ENCODE results near the gene CD3G.
"Not testable (repeated sequence)": the region's sequence is repeated elsewhere in the genome, so short reads cannot be mapped to it uniquely, and the experiment has no call there.

The CD3G gene

DNA sequence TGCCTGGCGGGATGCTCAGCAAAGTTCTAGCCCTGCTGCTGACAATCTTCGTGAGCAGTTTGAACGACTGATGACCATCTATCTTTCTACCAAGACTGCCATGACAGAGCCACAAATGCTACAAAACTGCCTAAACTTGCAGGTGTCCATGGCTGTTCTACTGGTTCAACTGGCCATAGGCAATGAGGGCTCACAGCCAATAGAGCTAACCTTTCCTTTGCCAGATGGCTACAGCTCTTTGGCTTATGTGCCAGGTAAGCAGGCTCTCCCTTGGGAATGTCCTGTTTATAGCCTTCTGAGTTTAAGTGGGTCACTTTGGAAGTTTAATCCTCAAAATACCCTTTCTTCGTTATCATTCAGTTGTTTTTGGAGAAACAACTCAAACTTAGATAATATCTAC, 35.4 kb downstream of the CD3G start:
- no peak for DNase-seq (ENCODE audit: low read depth in 2 of 2)

DNA sequence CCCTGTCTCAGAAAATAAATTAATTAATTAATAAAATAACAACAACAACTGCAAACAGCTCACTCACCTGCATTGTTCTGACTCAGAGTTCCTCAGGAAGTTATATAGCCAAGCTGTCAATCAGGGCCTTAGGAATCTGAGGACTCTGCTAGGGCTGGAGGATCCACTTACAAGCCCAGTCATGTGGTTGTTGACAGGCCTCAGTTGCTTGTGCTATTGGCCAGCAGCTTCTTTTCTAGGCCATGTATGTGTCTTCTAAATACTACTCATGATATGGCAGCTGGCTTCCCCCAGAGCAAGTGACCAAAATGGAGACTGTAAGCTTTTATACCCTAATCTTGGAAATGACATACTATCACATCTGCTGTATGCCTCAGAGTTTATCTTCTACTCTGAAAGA, 36.4 kb downstream of the CD3G start:
- DNase-seq (ENCODE audit: low read depth in 2 of 2), result no peak

DNA sequence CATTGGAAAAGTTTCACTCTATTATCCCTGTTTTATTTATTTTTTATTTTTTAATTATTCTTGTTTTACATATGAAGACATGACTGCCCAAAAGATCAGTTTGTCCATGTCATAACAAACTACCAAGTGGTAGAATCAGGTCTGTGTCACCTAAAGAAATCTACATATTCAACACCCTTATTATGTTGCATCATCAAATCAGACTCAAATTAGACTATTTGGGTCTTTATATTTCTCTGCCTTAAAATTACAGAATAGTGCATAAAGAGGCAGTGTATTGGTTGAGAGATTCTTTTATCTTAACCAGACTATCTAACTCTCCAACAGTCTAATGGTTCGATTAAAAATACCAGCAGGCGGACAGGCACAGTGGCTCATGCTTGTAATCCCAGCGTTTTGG, 38.8 kb downstream of the CD3G start:
- no peak for DNase-seq (ENCODE audit: low read depth in 2 of 2)

GRCh38 chr11:118383657-118384056, 39.5 kb downstream of the CD3G start:
- DNase-seq (ENCODE audit: low read depth in 2 of 2), result no peak

GRCh38 chr11:118396097-118396501, 52.0 kb downstream of the CD3G start:
- no peak for DNase-seq (ENCODE audit: low read depth in 2 of 2)

GRCh38 chr11:118397448-118397847, 53.3 kb downstream of the CD3G start:
- DNase-seq (ENCODE audit: low read depth in 2 of 2), result no peak

DNA sequence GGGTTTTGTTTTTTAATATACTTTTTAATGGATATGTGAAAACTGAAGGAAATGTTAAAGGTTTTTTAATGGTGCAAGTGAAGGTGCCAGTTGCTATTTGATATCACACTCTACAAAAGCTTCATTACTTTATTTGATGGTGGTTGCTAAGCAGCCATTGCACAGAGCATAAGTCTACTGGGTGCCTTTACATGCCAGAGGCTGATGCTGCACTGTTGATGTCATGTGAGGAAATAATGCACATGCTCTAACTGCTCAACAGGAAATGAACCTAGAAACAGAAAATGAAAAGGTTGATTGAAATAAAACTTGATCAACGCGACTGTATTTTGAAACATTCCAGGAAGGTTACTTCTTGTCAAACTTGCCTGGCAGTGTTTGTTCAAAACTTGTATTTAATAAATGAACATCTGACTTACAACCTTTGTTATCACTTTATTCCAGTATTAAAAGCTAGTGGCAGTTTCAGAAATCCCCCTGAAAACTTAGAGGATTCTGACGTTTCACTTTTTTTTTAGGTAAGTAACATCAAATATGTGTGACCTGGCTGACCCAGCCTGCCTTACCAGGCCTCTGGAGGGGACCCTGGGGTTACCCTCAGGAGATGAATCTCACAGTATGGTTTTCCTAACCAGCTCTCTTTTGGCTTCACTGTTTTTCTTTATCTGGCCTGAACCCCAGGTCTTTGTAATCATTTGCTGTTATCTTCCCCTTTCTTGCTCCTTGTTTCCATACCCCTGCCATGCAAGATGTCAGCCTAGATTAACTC, 54.8 kb downstream of the CD3G start:
- DNase-seq (ENCODE audit: low read depth in 2 of 2), result peak in 1 of 2 donors; percentile 4

GRCh38 chr11:118401151-118401879, 57.2 kb downstream of the CD3G start, which contains the start of gene ATP5MG:
ATP5MG (plus strand) TSS chr11:118401606; CDS start chr11:118401666, 60 bp downstream.
- DNase-seq (ENCODE audit: low read depth in 2 of 2), result peak; percentile 80 to 89

DNA sequence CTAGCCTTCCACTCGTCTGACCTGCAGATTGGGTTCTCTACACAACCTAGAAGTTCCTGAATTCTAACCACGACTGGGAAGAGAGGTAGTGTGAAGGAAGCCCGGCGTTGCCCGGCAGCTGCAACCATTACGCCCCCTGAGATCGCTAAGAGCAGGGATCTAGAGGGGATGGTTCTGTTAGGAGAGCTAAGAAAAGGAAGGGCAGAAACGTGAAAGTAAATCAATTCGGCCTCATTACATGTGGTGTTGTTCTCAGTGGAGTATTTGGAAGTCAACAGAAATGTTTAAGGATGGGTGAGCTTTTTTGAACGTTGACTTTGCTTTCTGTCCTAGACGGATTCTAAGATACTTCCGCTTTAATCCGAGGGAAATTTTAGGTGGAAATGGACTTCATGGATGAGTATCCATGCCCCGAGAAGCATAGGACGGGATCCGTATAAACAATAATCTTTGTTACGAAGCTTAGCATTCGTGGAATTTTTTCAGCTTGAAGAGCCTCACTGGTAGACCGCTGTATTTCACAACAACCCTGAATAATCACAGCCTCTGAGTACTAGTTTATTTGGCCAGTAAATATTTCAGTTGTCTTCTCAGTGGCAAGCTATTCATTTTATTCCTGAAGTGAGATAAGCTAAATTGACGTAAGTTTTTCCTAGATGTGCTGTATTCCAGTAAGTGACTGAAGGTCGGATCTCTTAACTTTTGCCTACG, 57.9 kb downstream of the CD3G start:
- no peak for DNase-seq (ENCODE audit: low read depth in 2 of 2)

GRCh38 chr11:118402594-118402993, 58.5 kb downstream of the CD3G start:
- DNase-seq (ENCODE audit: low read depth in 2 of 2), result not testable (repeated sequence)

Measured in stimulated activated CD8-positive, alpha-beta memory T cell treated with anti-CD3 and anti-CD28 coated beads, Interleukin-7, amount 100 ng/mL, for 1 hour (primary cell).